Cardiac atrium fibroblast (primary cell): ENCODE measurements around the gene RARRES1. TPM values are rescaled to one million over a fixed set of nuclear protein-coding genes. Genes with fewer than 3 reads are reported as not detected.

Source experiments
- total RNA-seq: library from RNA; depleted of rRNA; stranded (reverse); fragments of >200 nt; gene quantifications from 2 replicates; pipeline ENCODE4 v1.2.3, GENCODE V29; 2015

The RARRES1 gene, protein sequence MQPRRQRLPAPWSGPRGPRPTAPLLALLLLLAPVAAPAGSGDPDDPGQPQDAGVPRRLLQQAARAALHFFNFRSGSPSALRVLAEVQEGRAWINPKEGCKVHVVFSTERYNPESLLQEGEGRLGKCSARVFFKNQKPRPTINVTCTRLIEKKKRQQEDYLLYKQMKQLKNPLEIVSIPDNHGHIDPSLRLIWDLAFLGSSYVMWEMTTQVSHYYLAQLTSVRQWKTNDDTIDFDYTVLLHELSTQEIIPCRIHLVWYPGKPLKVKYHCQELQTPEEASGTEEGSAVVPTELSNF
- total RNA-seq, result 5.8 and 13.9 TPM in 2 replicates

DNA sequence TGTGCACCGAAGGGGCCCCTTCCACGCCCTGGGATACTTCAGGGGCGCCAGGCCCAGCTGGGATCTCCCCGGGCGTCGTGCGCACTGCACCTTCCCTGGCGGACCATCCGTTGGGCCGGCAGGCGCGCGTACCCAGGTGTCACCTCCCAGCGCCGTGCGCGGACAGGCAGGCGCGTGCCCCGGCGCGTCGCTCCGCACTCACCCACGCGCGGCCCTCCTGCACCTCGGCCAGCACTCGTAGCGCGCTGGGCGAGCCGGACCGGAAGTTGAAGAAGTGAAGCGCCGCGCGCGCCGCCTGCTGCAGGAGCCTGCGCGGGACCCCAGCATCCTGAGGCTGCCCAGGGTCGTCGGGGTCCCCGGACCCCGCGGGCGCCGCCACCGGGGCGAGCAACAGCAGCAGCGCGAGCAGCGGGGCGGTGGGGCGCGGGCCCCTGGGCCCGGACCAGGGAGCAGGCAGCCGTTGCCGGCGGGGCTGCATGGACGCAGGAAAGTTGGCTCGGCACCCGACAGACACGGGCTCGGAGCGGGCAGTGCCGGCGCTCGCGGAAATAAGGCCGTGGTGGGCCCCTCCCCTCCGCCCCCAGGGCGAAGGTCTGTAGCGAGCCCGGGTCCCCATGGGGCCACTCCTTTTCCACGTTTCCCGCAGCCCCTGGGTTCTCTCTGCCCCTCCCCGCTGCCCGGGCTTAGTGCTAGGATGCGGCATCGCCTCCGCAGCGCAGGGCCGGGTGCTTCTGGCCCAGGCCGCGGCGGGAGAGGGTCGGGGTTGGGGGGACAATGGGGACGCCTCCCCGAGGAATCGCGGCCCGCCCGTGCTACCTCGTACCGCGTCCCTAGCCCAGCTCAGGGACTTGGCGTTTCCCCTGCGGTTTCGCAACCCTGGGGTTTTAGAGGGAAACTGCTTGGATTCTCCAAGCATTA lies at the start of gene RARRES1:
TSS of gene RARRES1 (minus strand) at position 520 of the 918 bp plus-strand sequence. CDS start at position 478, 42 bp downstream.

DNA sequence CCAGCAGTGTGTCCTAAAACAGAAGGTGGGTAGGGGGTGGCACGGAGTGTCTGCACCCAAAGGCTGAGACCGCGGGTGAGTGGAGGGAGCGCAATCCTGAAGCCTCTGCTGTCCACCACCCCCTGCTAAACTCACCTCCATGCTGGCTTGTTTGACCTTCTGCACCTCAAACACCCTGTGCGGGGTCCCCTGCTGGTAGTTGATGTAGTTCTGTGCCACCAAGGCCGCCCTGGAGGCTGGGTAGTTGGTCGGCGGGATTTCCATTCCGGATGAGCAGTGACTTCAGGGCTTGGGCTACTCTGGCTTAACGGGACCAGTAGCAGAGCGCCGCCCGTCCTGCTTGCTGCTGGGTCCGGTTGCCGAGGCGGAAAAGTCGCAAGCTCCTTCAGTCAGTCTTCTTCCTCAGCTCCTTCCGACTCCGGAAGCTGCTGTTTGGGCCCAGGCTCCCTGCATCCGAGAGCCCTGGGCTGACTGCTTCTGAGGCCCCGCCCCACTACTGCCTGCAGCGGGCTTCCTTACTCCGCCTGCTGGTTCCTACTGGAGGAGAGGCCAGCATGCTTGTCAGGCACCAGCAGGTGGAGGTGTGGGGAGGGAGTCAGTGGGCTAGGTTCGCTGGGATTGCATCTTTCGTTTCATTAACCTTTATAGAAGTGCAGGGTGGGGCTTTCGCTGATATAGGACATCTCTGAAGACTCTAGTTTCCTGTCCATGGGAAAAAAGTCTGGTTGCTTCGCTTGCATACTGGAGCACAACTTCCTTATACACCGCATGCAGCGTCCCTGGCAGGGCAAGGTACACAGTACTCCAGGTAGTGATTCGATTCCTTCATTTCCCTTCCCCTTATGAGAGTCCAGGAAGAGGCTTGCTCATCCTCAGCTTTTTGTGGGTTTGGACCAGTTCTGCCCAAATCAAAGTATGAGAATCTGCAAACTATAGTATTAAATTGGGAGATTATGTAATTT lies 59.8 kb downstream of the RARRES1 start, which contains the start of gene LXN:
TSS of gene LXN (minus strand) at position 434 of the 962 bp plus-strand sequence. CDS start at position 264, 170 bp downstream.

Other genes with a start within 250 kb of the RARRES1 start
- 4.9 and 16.8 TPM in 2 replicates for gene MLF1, start 161.3 kb downstream of the RARRES1 start, total RNA-seq
- gene GFM1, start 87.9 kb downstream of the RARRES1 start, total RNA-seq, result 26.6 and 27.1 TPM in 2 replicates
- gene LXN, start 59.8 kb downstream of the RARRES1 start, total RNA-seq, result 30.5 and 43.9 TPM in 2 replicates
- 65.6 and 68.8 TPM in 2 replicates for gene MFSD1, start 69.6 kb upstream of the RARRES1 start, total RNA-seq